H9 (cell line): ENCODE data around the gene AFF4. TPM values are rescaled to one million over a fixed set of nuclear protein-coding genes. Genes with fewer than 3 reads are reported as not detected.

ENCODE experiments used
- DNase-seq: peaks from one replicate; pipeline ENCODE4 v3.0.0-alpha.2; 2017
- H2AFZ ChIP-seq: one replicate; pipeline ENCODE4 v1.6.1; 2013; ENCODE audit warnings: mild to moderate bottlenecking, low read length, control low read depth, moderate library complexity
- H2AK5ac ChIP-seq: 2 replicates; pipeline ENCODE4 v1.6.1; 2013; ENCODE audit warnings: low read length, control low read depth, mixed read lengths; ENCODE audit not compliant: insufficient read length
- H2BK120ac ChIP-seq: one replicate; pipeline ENCODE4 v1.6.1; 2013; ENCODE audit warnings: low read depth, mild to moderate bottlenecking, low read length, control low read depth, inconsistent platforms; ENCODE audit not compliant: poor library complexity, severe bottlenecking
- H2BK12ac ChIP-seq: 2 replicates; pipeline ENCODE4 v1.6.1; 2013; ENCODE audit warnings: low read length, control low read depth, mixed read lengths, low read depth; ENCODE audit not compliant: insufficient read length
- H2BK15ac ChIP-seq: 2 replicates; pipeline ENCODE4 v1.6.1; 2013; ENCODE audit warnings: low read depth, low read length, control low read depth
- H2BK20ac ChIP-seq: one replicate; pipeline ENCODE4 v1.6.1; 2013; ENCODE audit warnings: low read depth, mild to moderate bottlenecking, low read length, control low read depth, inconsistent platforms; ENCODE audit not compliant: poor library complexity, severe bottlenecking
- H2BK5ac ChIP-seq: 2 replicates; pipeline ENCODE4 v1.6.1; 2013; ENCODE audit warnings: low read length, control low read depth, mixed read lengths; ENCODE audit not compliant: insufficient read length
- H3K14ac ChIP-seq: 2 replicates; pipeline ENCODE4 v1.6.1; 2013; ENCODE audit warnings: low read length, control low read depth; ENCODE audit not compliant: insufficient read depth
- H3K18ac ChIP-seq: 2 replicates; pipeline ENCODE4 v1.6.1; 2013; ENCODE audit warnings: low read depth, mild to moderate bottlenecking, mixed read lengths, low read length, control low read depth; ENCODE audit not compliant: insufficient read length
- H3K23ac ChIP-seq: 2 replicates; pipeline ENCODE4 v1.6.1; 2013; ENCODE audit warnings: low read length, control low read depth, mixed read lengths, low read depth; ENCODE audit not compliant: insufficient read length
- H3K23me2 ChIP-seq: 2 replicates; pipeline ENCODE4 v1.6.1; 2013; ENCODE audit warnings: low read depth, mild to moderate bottlenecking, mixed read lengths, low read length, control low read depth; ENCODE audit not compliant: insufficient read length, poor library complexity, severe bottlenecking
- H3K27ac ChIP-seq: 2 replicates; pipeline ENCODE4 v1.5.1; 2013; ENCODE audit warnings: low read length, control low read depth, mixed read lengths, low read depth; ENCODE audit not compliant: insufficient read length
- H3K27me3 ChIP-seq: 2 replicates; pipeline ENCODE4 v1.6.1; 2013; ENCODE audit warnings: low read length, control low read depth, inconsistent platforms; ENCODE audit not compliant: insufficient read depth
- H3K4ac ChIP-seq: 2 replicates; pipeline ENCODE4 v1.6.1; 2013; ENCODE audit warnings: low read depth, mild to moderate bottlenecking, control low read depth, inconsistent platforms, low read length, moderate library complexity
- H3K4me1 ChIP-seq: 2 replicates; pipeline ENCODE4 v1.6.1; 2013; ENCODE audit warnings: low read length, control low read depth, inconsistent platforms; ENCODE audit not compliant: insufficient read depth
- H3K4me2 ChIP-seq: 2 replicates; pipeline ENCODE4 v1.6.1; 2013; ENCODE audit warnings: low read length, control low read depth, mixed read lengths; ENCODE audit not compliant: insufficient read length, insufficient read depth
- H3K56ac ChIP-seq: 2 replicates; pipeline ENCODE4 v1.6.1; 2013; ENCODE audit warnings: low read depth, mild to moderate bottlenecking, mixed read lengths, low read length, control low read depth; ENCODE audit not compliant: insufficient read length
- H3K79me1 ChIP-seq: 2 replicates; pipeline ENCODE4 v1.6.1; 2013; ENCODE audit warnings: low read depth, mild to moderate bottlenecking, moderate library complexity, low read length, control low read depth, inconsistent platforms; ENCODE audit not compliant: insufficient read depth, poor library complexity, severe bottlenecking
- H3K79me2 ChIP-seq: 2 replicates; pipeline ENCODE4 v1.6.1; 2013; ENCODE audit warnings: low read length, control low read depth, inconsistent platforms; ENCODE audit not compliant: insufficient read depth
- H3K9ac ChIP-seq: 2 replicates; pipeline ENCODE4 v1.6.1; 2013; ENCODE audit warnings: low read length, control low read depth, mixed read lengths; ENCODE audit not compliant: insufficient read length; ENCODE audit errors: extremely low read depth
- H3K9me3 ChIP-seq: one replicate; pipeline ENCODE4 v1.6.1; 2013; ENCODE audit warnings: low read depth, low read length, inconsistent platforms; ENCODE audit not compliant: control insufficient read depth
- H3T11ph ChIP-seq: one replicate; pipeline ENCODE4 v1.6.1; 2013; ENCODE audit warnings: mild to moderate bottlenecking, low read length, control low read depth, inconsistent platforms
- H4K20me1 ChIP-seq: one replicate; pipeline ENCODE4 v1.6.1; 2013; ENCODE audit not compliant: control insufficient read depth, insufficient read length, insufficient read depth
- H4K5ac ChIP-seq: 2 replicates; pipeline ENCODE4 v1.6.1; 2013; ENCODE audit warnings: low read depth, mild to moderate bottlenecking, mixed read lengths, low read length, control low read depth; ENCODE audit not compliant: insufficient read length
- H4K8ac ChIP-seq: replicated peaks from 2 replicates; pipeline ENCODE4 v1.6.1; 2013; ENCODE audit warnings: low read length, control low read depth, mixed read lengths, low read depth; ENCODE audit not compliant: insufficient read length
- H4K91ac ChIP-seq: 2 replicates; pipeline ENCODE4 v1.6.1; 2013; ENCODE audit warnings: low read depth, mild to moderate bottlenecking, moderate library complexity, mixed read lengths, low read length, control low read depth; ENCODE audit not compliant: insufficient read length
- H3K27ac Mint-ChIP-seq, 3 experiments: 2 replicates in 2 of 3; 3 replicates in 1 of 3; pipeline ENCODE4 v1.8.0; 2020 to 2021; ENCODE audit warnings: mixed read lengths in 3 of 3, mild to moderate bottlenecking in 1 of 3, moderate library complexity in 1 of 3
- H3K27me3 Mint-ChIP-seq: 2 replicates; pipeline ENCODE4 v1.8.0; 2021; ENCODE audit warnings: low read depth, mild to moderate bottlenecking, moderate library complexity, mixed read lengths
- H3K36me3 Mint-ChIP-seq, 3 experiments: 2 replicates in 2 of 3; 3 replicates in 1 of 3; pipeline ENCODE4 v1.8.0; 2020 to 2021; ENCODE audit warnings: low read depth in 3 of 3, mixed read lengths in 3 of 3; ENCODE audit not compliant: insufficient read depth in 1 of 3
- H3K4me1 Mint-ChIP-seq, 2 experiments: 2 replicates each; pipeline ENCODE4 v1.8.0; 2020; ENCODE audit warnings: mixed read lengths in 2 of 2
- H3K4me3 Mint-ChIP-seq, 2 experiments: 2 replicates in 1 of 2; 3 replicates in 1 of 2; pipeline ENCODE4 v1.8.0; 2020 to 2021; ENCODE audit warnings: mild to moderate bottlenecking in 2 of 2, mixed read lengths in 2 of 2, moderate library complexity in 1 of 2
- H3K9me3 Mint-ChIP-seq, 2 experiments: 2 replicates in 1 of 2; 3 replicates in 1 of 2; pipeline ENCODE4 v1.8.0; 2020; ENCODE audit warnings: mild to moderate bottlenecking in 2 of 2, mixed read lengths in 2 of 2, moderate library complexity in 1 of 2
- CTCF ChIP-seq: fragments of 200-600 bp; sonication (generic); conservative IDR thresholded peaks from 3 replicates; pipeline ENCODE4 v1.8.0; 2021; ENCODE audit warnings: antibody characterized with exemption, mild to moderate bottlenecking
- WGBS: extraction: QIAGEN DNeasy Blood & Tissue Kit; methylation state at CpG from one replicate; pipeline ENCODE4 v1.1.7; 2013; ENCODE audit warnings: missing lambda C conversion rate, low lambda C conversion rate, mixed read lengths; ENCODE audit not compliant: insufficient read length; ENCODE audit errors: extremely low coverage; 5-methylcytosine and 5-hydroxymethylcytosine counted together
- total RNA-seq: library from RNA; stranded (reverse); gene quantifications from 2 replicates; pipeline ENCODE4 v1.2.1, GENCODE V29; 2021

The AFF4 gene
- total RNA-seq, 1 experiment from 2014 or later: 73.2 TPM

- Histone ChIP-seq H3K27ac (no peak overlapping the region), H3K14ac (no peak overlapping the region), H3K56ac (no peak overlapping the region), H2BK120ac (no peak overlapping the region), H2BK12ac (no peak overlapping the region), H3K9me3 (no peaks in the 10 kb centered on the region), H2BK15ac (no peak overlapping the region), H3K9ac (no peak overlapping the region), H4K20me1 (no peaks in the 10 kb centered on the region), H2BK5ac (no peak overlapping the region), H4K5ac (no peak overlapping the region), H3K4me1 (no peaks in the 10 kb centered on the region), H3K4ac (no peak overlapping the region), H4K91ac (no peak overlapping the region), H3K79me2 (no peaks in the 10 kb centered on the region), H3K18ac (no peak overlapping the region), H3K79me1 (no peaks in the 10 kb centered on the region), H2AK5ac (no peak overlapping the region), H3K23ac (no peak overlapping the region), H2BK20ac (no peak overlapping the region), H3K27me3 (no peaks in the 10 kb centered on the region; the same call in 1 of the 2 replicates), H3K4me2 (no peak overlapping the region), H4K8ac (no peak overlapping the region), H3K23me2 (no peaks in the 10 kb centered on the region), H2AFZ (no peak overlapping the region), H3T11ph (no peak overlapping the region)
- H3K36me3 Mint-ChIP-seq: no peaks in the 10 kb centered on the region
- H3K9me3 Mint-ChIP-seq: no peaks in the 10 kb centered on the region
- peaks cover 13% of the 10 kb centered on the region for H3K27me3 Mint-ChIP-seq
- H3K4me3 Mint-ChIP-seq: no peak overlapping the region
- H3K27ac Mint-ChIP-seq: no peak overlapping the region
- no peak for TF ChIP-seq CTCF
- no CpG with 5 or more reads among the region's 1 CpG for WGBS
- DNase-seq: no peak
- H3K4me1 Mint-ChIP-seq: no peaks in the 10 kb centered on the region; a peak in 1 of 4 replicates
Observed at GRCh38 chr5:132836852-132837251, 126.6 kb downstream of the AFF4 start.
